BLaER1 (cell line): Measurements from ENCODE around the gene FHL1.

ENCODE experiments used
- H3K27ac ChIP-seq: shearing (Covaris generic); formaldehyde crosslinking; 2 replicates; pipeline ENCODE4 v1.8.1; 2022
- H3K27me3 ChIP-seq: shearing (Covaris generic); formaldehyde crosslinking; 2 replicates; pipeline ENCODE4 v1.8.1; 2022
- H3K36me3 ChIP-seq: shearing (Covaris generic); formaldehyde crosslinking; 2 replicates; pipeline ENCODE4 v1.8.1; 2022
- H3K4me1 ChIP-seq: shearing (Covaris generic); formaldehyde crosslinking; 2 replicates; pipeline ENCODE4 v1.8.1; 2022
- H3K4me2 ChIP-seq: shearing (Covaris generic); formaldehyde crosslinking; 2 replicates; pipeline ENCODE4 v1.8.1; 2022
- H3K4me3 ChIP-seq: shearing (Covaris generic); formaldehyde crosslinking; 2 replicates; pipeline ENCODE4 v1.8.1; 2022
- H3K9ac ChIP-seq: shearing (Covaris generic); formaldehyde crosslinking; 2 replicates; pipeline ENCODE4 v1.8.1; 2022
- H3K9me3 ChIP-seq: shearing (Covaris generic); formaldehyde crosslinking; 2 replicates; pipeline ENCODE4 v1.8.1; 2022
- H4K20me1 ChIP-seq: shearing (Covaris generic); formaldehyde crosslinking; 2 replicates; pipeline ENCODE4 v1.8.1; 2022
- Cebpa-rat ChIP-seq: shearing (Covaris generic); IDR thresholded peaks from 2 replicates; pipeline ENCODE4 v1.8.1; 2022

Gene FHL1

GRCh38 chrX:136259543-136259942 is 112.2 kb downstream of the FHL1 start:
- H3K27ac ChIP-seq, result no peak overlapping the region
- H3K4me1 ChIP-seq, result peaks cover 43% of the 10 kb centered on the region
- no peak overlapping the region for H3K9ac ChIP-seq
- TF ChIP-seq Cebpa-rat, result no peak
- H3K36me3 ChIP-seq, result no peaks in the 10 kb centered on the region
- no peaks in the 10 kb centered on the region for H4K20me1 ChIP-seq
- peak overlapping the region; percentile 22 for H3K4me2 ChIP-seq
- peaks cover 88% of the 10 kb centered on the region for H3K27me3 ChIP-seq
- H3K9me3 ChIP-seq, result no peaks in the 10 kb centered on the region
- H3K4me3 ChIP-seq, result no peak overlapping the region

GRCh38 chrX:136260776-136261175 is 113.4 kb downstream of the FHL1 start:
- peaks cover 32% of the 10 kb centered on the region for H3K4me1 ChIP-seq
- H3K9me3 ChIP-seq, result no peaks in the 10 kb centered on the region
- no peak overlapping the region for H3K4me2 ChIP-seq
- H3K27ac ChIP-seq, result no peak overlapping the region
- no peaks in the 10 kb centered on the region for H4K20me1 ChIP-seq
- TF ChIP-seq Cebpa-rat, result no peak
- no peaks in the 10 kb centered on the region for H3K36me3 ChIP-seq
- H3K4me3 ChIP-seq, result no peak overlapping the region
- H3K27me3 ChIP-seq, result peaks cover 82% of the 10 kb centered on the region
- H3K9ac ChIP-seq, result no peak overlapping the region
